H9 (cell line): ENCODE results near the gene CA12. TPM values are rescaled to one million over a fixed set of nuclear protein-coding genes. Genes with fewer than 3 reads are reported as not detected.

ENCODE experiments used
- DNase-seq: peaks from one replicate; pipeline ENCODE4 v3.0.0-alpha.2; 2017
- H2AFZ ChIP-seq: one replicate; pipeline ENCODE4 v1.6.1; 2013; ENCODE audit warnings: mild to moderate bottlenecking, low read length, control low read depth, moderate library complexity
- H2AK5ac ChIP-seq: 2 replicates; pipeline ENCODE4 v1.6.1; 2013; ENCODE audit warnings: low read length, control low read depth, mixed read lengths; ENCODE audit not compliant: insufficient read length
- H2BK120ac ChIP-seq: one replicate; pipeline ENCODE4 v1.6.1; 2013; ENCODE audit warnings: low read depth, mild to moderate bottlenecking, low read length, control low read depth, inconsistent platforms; ENCODE audit not compliant: poor library complexity, severe bottlenecking
- H2BK12ac ChIP-seq: 2 replicates; pipeline ENCODE4 v1.6.1; 2013; ENCODE audit warnings: low read length, control low read depth, mixed read lengths, low read depth; ENCODE audit not compliant: insufficient read length
- H2BK15ac ChIP-seq: 2 replicates; pipeline ENCODE4 v1.6.1; 2013; ENCODE audit warnings: low read depth, low read length, control low read depth
- H2BK20ac ChIP-seq: one replicate; pipeline ENCODE4 v1.6.1; 2013; ENCODE audit warnings: low read depth, mild to moderate bottlenecking, low read length, control low read depth, inconsistent platforms; ENCODE audit not compliant: poor library complexity, severe bottlenecking
- H2BK5ac ChIP-seq: 2 replicates; pipeline ENCODE4 v1.6.1; 2013; ENCODE audit warnings: low read length, control low read depth, mixed read lengths; ENCODE audit not compliant: insufficient read length
- H3K14ac ChIP-seq: 2 replicates; pipeline ENCODE4 v1.6.1; 2013; ENCODE audit warnings: low read length, control low read depth; ENCODE audit not compliant: insufficient read depth
- H3K18ac ChIP-seq: 2 replicates; pipeline ENCODE4 v1.6.1; 2013; ENCODE audit warnings: low read depth, mild to moderate bottlenecking, mixed read lengths, low read length, control low read depth; ENCODE audit not compliant: insufficient read length
- H3K23ac ChIP-seq: 2 replicates; pipeline ENCODE4 v1.6.1; 2013; ENCODE audit warnings: low read length, control low read depth, mixed read lengths, low read depth; ENCODE audit not compliant: insufficient read length
- H3K23me2 ChIP-seq: 2 replicates; pipeline ENCODE4 v1.6.1; 2013; ENCODE audit warnings: low read depth, mild to moderate bottlenecking, mixed read lengths, low read length, control low read depth; ENCODE audit not compliant: insufficient read length, poor library complexity, severe bottlenecking
- H3K27ac ChIP-seq: 2 replicates; pipeline ENCODE4 v1.5.1; 2013; ENCODE audit warnings: low read length, control low read depth, mixed read lengths, low read depth; ENCODE audit not compliant: insufficient read length
- H3K27me3 ChIP-seq: 2 replicates; pipeline ENCODE4 v1.6.1; 2013; ENCODE audit warnings: low read length, control low read depth, inconsistent platforms; ENCODE audit not compliant: insufficient read depth
- H3K4ac ChIP-seq: 2 replicates; pipeline ENCODE4 v1.6.1; 2013; ENCODE audit warnings: low read depth, mild to moderate bottlenecking, control low read depth, inconsistent platforms, low read length, moderate library complexity
- H3K4me1 ChIP-seq: 2 replicates; pipeline ENCODE4 v1.6.1; 2013; ENCODE audit warnings: low read length, control low read depth, inconsistent platforms; ENCODE audit not compliant: insufficient read depth
- H3K4me2 ChIP-seq: 2 replicates; pipeline ENCODE4 v1.6.1; 2013; ENCODE audit warnings: low read length, control low read depth, mixed read lengths; ENCODE audit not compliant: insufficient read length, insufficient read depth
- H3K56ac ChIP-seq: 2 replicates; pipeline ENCODE4 v1.6.1; 2013; ENCODE audit warnings: low read depth, mild to moderate bottlenecking, mixed read lengths, low read length, control low read depth; ENCODE audit not compliant: insufficient read length
- H3K79me1 ChIP-seq: 2 replicates; pipeline ENCODE4 v1.6.1; 2013; ENCODE audit warnings: low read depth, mild to moderate bottlenecking, moderate library complexity, low read length, control low read depth, inconsistent platforms; ENCODE audit not compliant: insufficient read depth, poor library complexity, severe bottlenecking
- H3K79me2 ChIP-seq: 2 replicates; pipeline ENCODE4 v1.6.1; 2013; ENCODE audit warnings: low read length, control low read depth, inconsistent platforms; ENCODE audit not compliant: insufficient read depth
- H3K9ac ChIP-seq: 2 replicates; pipeline ENCODE4 v1.6.1; 2013; ENCODE audit warnings: low read length, control low read depth, mixed read lengths; ENCODE audit not compliant: insufficient read length; ENCODE audit errors: extremely low read depth
- H3K9me3 ChIP-seq: one replicate; pipeline ENCODE4 v1.6.1; 2013; ENCODE audit warnings: low read depth, low read length, inconsistent platforms; ENCODE audit not compliant: control insufficient read depth
- H3T11ph ChIP-seq: one replicate; pipeline ENCODE4 v1.6.1; 2013; ENCODE audit warnings: mild to moderate bottlenecking, low read length, control low read depth, inconsistent platforms
- H4K20me1 ChIP-seq: one replicate; pipeline ENCODE4 v1.6.1; 2013; ENCODE audit not compliant: control insufficient read depth, insufficient read length, insufficient read depth
- H4K5ac ChIP-seq: 2 replicates; pipeline ENCODE4 v1.6.1; 2013; ENCODE audit warnings: low read depth, mild to moderate bottlenecking, mixed read lengths, low read length, control low read depth; ENCODE audit not compliant: insufficient read length
- H4K8ac ChIP-seq: replicated peaks from 2 replicates; pipeline ENCODE4 v1.6.1; 2013; ENCODE audit warnings: low read length, control low read depth, mixed read lengths, low read depth; ENCODE audit not compliant: insufficient read length
- H4K91ac ChIP-seq: 2 replicates; pipeline ENCODE4 v1.6.1; 2013; ENCODE audit warnings: low read depth, mild to moderate bottlenecking, moderate library complexity, mixed read lengths, low read length, control low read depth; ENCODE audit not compliant: insufficient read length
- H3K27ac Mint-ChIP-seq, 3 experiments: 2 replicates in 2 of 3; 3 replicates in 1 of 3; pipeline ENCODE4 v1.8.0; 2020 to 2021; ENCODE audit warnings: mixed read lengths in 3 of 3, mild to moderate bottlenecking in 1 of 3, moderate library complexity in 1 of 3
- H3K27me3 Mint-ChIP-seq: 2 replicates; pipeline ENCODE4 v1.8.0; 2021; ENCODE audit warnings: low read depth, mild to moderate bottlenecking, moderate library complexity, mixed read lengths
- H3K36me3 Mint-ChIP-seq, 3 experiments: 2 replicates in 2 of 3; 3 replicates in 1 of 3; pipeline ENCODE4 v1.8.0; 2020 to 2021; ENCODE audit warnings: low read depth in 3 of 3, mixed read lengths in 3 of 3; ENCODE audit not compliant: insufficient read depth in 1 of 3
- H3K4me1 Mint-ChIP-seq, 2 experiments: 2 replicates each; pipeline ENCODE4 v1.8.0; 2020; ENCODE audit warnings: mixed read lengths in 2 of 2
- H3K4me3 Mint-ChIP-seq, 2 experiments: 2 replicates in 1 of 2; 3 replicates in 1 of 2; pipeline ENCODE4 v1.8.0; 2020 to 2021; ENCODE audit warnings: mild to moderate bottlenecking in 2 of 2, mixed read lengths in 2 of 2, moderate library complexity in 1 of 2
- H3K9me3 Mint-ChIP-seq, 2 experiments: 2 replicates in 1 of 2; 3 replicates in 1 of 2; pipeline ENCODE4 v1.8.0; 2020; ENCODE audit warnings: mild to moderate bottlenecking in 2 of 2, mixed read lengths in 2 of 2, moderate library complexity in 1 of 2
- WGBS: extraction: QIAGEN DNeasy Blood & Tissue Kit; methylation state at CpG from one replicate; pipeline ENCODE4 v1.1.7; 2013; ENCODE audit warnings: missing lambda C conversion rate, low lambda C conversion rate, mixed read lengths; ENCODE audit not compliant: insufficient read length; ENCODE audit errors: extremely low coverage; 5-methylcytosine and 5-hydroxymethylcytosine counted together
- total RNA-seq: library from RNA; stranded (reverse); gene quantifications from 2 replicates; pipeline ENCODE4 v1.2.1, GENCODE V29; 2021
- TF ChIP-seq, protein P1 (sequence below): fragments of 200-600 bp; sonication (generic); conservative IDR thresholded peaks from 3 replicates; pipeline ENCODE4 v1.8.0; 2021; ENCODE audit warnings: antibody characterized with exemption, mild to moderate bottlenecking

The CA12 gene
- total RNA-seq, 1 experiment from 2014 or later = 0.68 TPM

DNA sequence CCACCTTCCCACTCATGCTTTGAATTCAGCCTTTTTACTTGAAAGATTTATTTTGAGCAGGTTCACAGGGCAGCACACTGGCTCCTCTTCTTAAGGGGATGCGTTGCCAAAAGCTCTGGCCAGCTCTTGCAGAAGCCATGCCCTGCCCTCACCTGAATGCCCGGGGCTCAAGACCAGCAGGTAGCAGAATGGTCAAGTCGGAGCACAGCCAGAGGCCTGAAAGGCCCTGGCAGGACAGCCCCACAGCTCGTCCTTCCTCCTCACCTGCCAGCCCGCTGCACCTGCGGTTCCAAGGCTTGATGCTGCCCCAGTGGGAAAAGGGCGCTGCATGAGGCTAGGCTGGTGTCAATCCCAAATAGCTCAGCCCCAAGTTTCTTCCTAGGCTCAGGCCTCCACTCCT is 13.1 kb downstream of the CA12 start:
- Histone ChIP-seq H3K27me3 (no peaks in the 10 kb centered on the region), H3K9me3 (no peaks in the 10 kb centered on the region), H3K4ac (no peak overlapping the region), H3K18ac (no peak overlapping the region), H2BK5ac (no peak overlapping the region), H2AFZ (no peak overlapping the region), H3K23me2 (no peaks in the 10 kb centered on the region), H4K8ac (no peak overlapping the region), H4K91ac (no peak overlapping the region), H4K5ac (no peak overlapping the region), H3K79me1 (no peaks in the 10 kb centered on the region), H4K20me1 (no peaks in the 10 kb centered on the region), H3K4me1 (no peaks in the 10 kb centered on the region), H3K4me2 (no peak overlapping the region), H3K9ac (no peak overlapping the region), H3K14ac (no peak overlapping the region; the same call in 1 of the 2 replicates), H3K79me2 (no peaks in the 10 kb centered on the region), H2BK120ac (no peak overlapping the region), H3K27ac (no peak overlapping the region), H3T11ph (no peak overlapping the region), H2BK20ac (no peak overlapping the region), H3K56ac (no peak overlapping the region), H2AK5ac (no peak overlapping the region), H2BK15ac (no peak overlapping the region), H2BK12ac (no peak overlapping the region), H3K23ac (no peak overlapping the region)
- Mint-ChIP-seq H3K4me3 (no peak overlapping the region), H3K27ac (no peak overlapping the region), H3K36me3 (no peaks in the 10 kb centered on the region), H3K27me3 (peaks cover 3% of the 10 kb centered on the region; the same call in 1 of the 2 replicates), H3K4me1 (peaks cover 16 to 21% of the 10 kb centered on the region in 2 experiments), H3K9me3 (no peaks in the 10 kb centered on the region)
- DNase-seq = no peak
- WGBS = no CpG with 5 or more reads among the region's 7 CpGs
- TF ChIP-seq, protein P1, sequence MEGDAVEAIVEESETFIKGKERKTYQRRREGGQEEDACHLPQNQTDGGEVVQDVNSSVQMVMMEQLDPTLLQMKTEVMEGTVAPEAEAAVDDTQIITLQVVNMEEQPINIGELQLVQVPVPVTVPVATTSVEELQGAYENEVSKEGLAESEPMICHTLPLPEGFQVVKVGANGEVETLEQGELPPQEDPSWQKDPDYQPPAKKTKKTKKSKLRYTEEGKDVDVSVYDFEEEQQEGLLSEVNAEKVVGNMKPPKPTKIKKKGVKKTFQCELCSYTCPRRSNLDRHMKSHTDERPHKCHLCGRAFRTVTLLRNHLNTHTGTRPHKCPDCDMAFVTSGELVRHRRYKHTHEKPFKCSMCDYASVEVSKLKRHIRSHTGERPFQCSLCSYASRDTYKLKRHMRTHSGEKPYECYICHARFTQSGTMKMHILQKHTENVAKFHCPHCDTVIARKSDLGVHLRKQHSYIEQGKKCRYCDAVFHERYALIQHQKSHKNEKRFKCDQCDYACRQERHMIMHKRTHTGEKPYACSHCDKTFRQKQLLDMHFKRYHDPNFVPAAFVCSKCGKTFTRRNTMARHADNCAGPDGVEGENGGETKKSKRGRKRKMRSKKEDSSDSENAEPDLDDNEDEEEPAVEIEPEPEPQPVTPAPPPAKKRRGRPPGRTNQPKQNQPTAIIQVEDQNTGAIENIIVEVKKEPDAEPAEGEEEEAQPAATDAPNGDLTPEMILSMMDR = no peak
